ENCODE data around the gene SEC22A.

DNA sequence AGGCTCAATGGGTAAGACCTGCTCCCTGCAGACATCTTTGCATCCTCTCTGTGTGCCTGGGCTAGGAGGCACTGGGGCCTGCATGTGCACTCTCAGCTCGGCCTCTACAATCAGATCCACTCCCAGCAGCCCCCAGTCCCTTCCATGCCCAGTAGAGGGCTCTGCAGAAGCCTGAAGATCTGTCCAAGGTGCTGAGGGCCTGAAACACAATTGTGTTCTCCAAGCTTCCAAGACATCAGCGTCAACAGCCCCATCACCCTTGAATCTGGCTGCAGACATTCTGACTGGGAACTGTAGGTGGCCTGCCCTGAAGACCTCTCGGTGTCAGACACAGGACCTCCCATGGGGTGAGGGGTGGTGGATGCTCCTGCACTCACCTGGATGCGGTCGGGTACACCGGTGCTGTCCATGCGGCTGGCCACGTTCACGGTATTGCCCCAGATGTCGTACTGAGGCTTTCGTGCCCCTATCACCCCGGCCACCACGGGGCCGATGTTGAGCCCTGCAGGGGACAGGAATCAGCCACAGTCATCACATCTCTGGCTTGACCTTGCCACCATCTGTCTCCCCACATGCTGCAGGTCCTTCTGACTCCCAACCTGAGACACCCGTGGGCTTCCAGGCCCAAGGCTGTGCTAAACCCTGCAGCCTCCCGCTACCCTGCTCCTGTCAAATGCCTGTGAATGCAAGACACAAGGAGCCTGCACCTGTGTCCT, 84.7 kb downstream of the SEC22A start:
- TF ChIP-seq POLR2A (IDR thresholded peaks at IDR 0.05) = no peak
- peak in 4 of 6 experiments; percentile 30 to 56 (median 36) for TF ChIP-seq CTCF (IDR thresholded peaks at IDR 0.05)
